ENCODE data around the gene ZYG11A. TPM values are rescaled to one million over a fixed set of nuclear protein-coding genes. Genes with fewer than 3 reads are reported as not detected.
A peak's percentile ranks its signal among the peaks of the same experiment; 100 is the strongest.

The ZYG11A gene
- total RNA-seq, 6 donors from 2014 or later = 0.10 to 0.15 (median 0.10) TPM; not detected in 3

GRCh38 chr1:52900402-52900801, 57.8 kb downstream of the ZYG11A start:
- WGBS, 2 donors = 74 to 75% methylated on average over 2 of the region's 2 CpGs
- Histone ChIP-seq H3K27me3 (no peaks in the 10 kb centered on the region), H3K36me3 (peaks cover 0 to 11% (median under 1%) of the 10 kb centered on the region in 4 donors), H3K9me3 (no peaks in the 10 kb centered on the region), H3K4me3 (no peak overlapping the region), H3K27ac (no peak overlapping the region), H3K4me1 (no peaks in the 10 kb centered on the region)
- ATAC-seq (ENCODE audit: low FRiP score in 2 of 2) (no peak), DNase-seq (no peak)
- TF ChIP-seq CTCF (IDR thresholded peaks at IDR 0.05) = no peak
- TF ChIP-seq POLR2A (IDR thresholded peaks at IDR 0.05) = no peak
- TF ChIP-seq POLR2AphosphoS5 (IDR thresholded peaks at IDR 0.05) = no peak
- no peak for TF ChIP-seq EP300 (IDR thresholded peaks at IDR 0.05)

- no peaks in the 10 kb centered on the region for H3K9me3 ChIP-seq
- peaks cover 0 to 12% (median 0%) of the 10 kb centered on the region in 4 donors for H3K36me3 ChIP-seq
- no peak overlapping the region for H3K27ac ChIP-seq
- DNase-seq = no peak
- no peaks in the 10 kb centered on the region for H3K4me1 ChIP-seq
- H3K4me3 ChIP-seq = no peak overlapping the region
- H3K27me3 ChIP-seq = no peaks in the 10 kb centered on the region
- TF ChIP-seq CTCF (IDR thresholded peaks at IDR 0.05) = no peak
- TF ChIP-seq POLR2A (IDR thresholded peaks at IDR 0.05) = no peak
- TF ChIP-seq POLR2AphosphoS5 (IDR thresholded peaks at IDR 0.05) = no peak
- no peak for TF ChIP-seq EP300 (IDR thresholded peaks at IDR 0.05)
- WGBS, 2 donors = 82 to 94% methylated on average over 1 of the region's 1 CpG
- ATAC-seq (ENCODE audit: low FRiP score in 2 of 2) = no peak
Measured at GRCh38 chr1:52901384-52901783, 58.8 kb downstream of the ZYG11A start.

GRCh38 chr1:52904208-52904926, 61.8 kb downstream of the ZYG11A start:
- 89 to 93% methylated on average over 12 to 13 of the region's 13 CpGs for whole genome bisulfite sequencing, 2 donors
- H3K4me1 ChIP-seq = no peaks in the 10 kb centered on the region
- TF ChIP-seq POLR2A (IDR thresholded peaks at IDR 0.05) = no peak
- no peak for TF ChIP-seq EP300 (IDR thresholded peaks at IDR 0.05)
- no peak for TF ChIP-seq CTCF (IDR thresholded peaks at IDR 0.05)
- no peak for TF ChIP-seq POLR2AphosphoS5 (IDR thresholded peaks at IDR 0.05)
- no peak overlapping the region for H3K27ac ChIP-seq
- H3K36me3 ChIP-seq = peaks cover 0 to 6% (median 0%) of the 10 kb centered on the region in 4 donors
- H3K4me3 ChIP-seq = no peak overlapping the region
- H3K27me3 ChIP-seq = no peaks in the 10 kb centered on the region
- H3K9me3 ChIP-seq = no peaks in the 10 kb centered on the region
- no peak for DNase-seq
- peak; percentile 8 to 35 for ATAC-seq (ENCODE audit: low FRiP score in 2 of 2)

- H3K4me1 ChIP-seq = no peaks in the 10 kb centered on the region
Measured at GRCh38 chr1:52904927-52905698, 62.6 kb downstream of the ZYG11A start.

More at GRCh38 chr1:52904927-52905698, 62.6 kb downstream of the ZYG11A start:
- no peak overlapping the region for H3K27ac ChIP-seq
- no peak overlapping the region for H3K4me3 ChIP-seq
- ATAC-seq (ENCODE audit: low FRiP score in 2 of 2) = peak; percentile 7 to 39
- DNase-seq = no peak
- TF ChIP-seq POLR2AphosphoS5 (IDR thresholded peaks at IDR 0.05) = no peak
- TF ChIP-seq CTCF (IDR thresholded peaks at IDR 0.05) = no peak
- no peak for TF ChIP-seq EP300 (IDR thresholded peaks at IDR 0.05)
- no peak for TF ChIP-seq POLR2A (IDR thresholded peaks at IDR 0.05)
- no peaks in the 10 kb centered on the region for H3K9me3 ChIP-seq
- peaks cover 0 to 6% (median 0%) of the 10 kb centered on the region in 4 donors for H3K36me3 ChIP-seq
- WGBS, 2 donors = 79 to 84% methylated on average over 17 to 20 of the region's 20 CpGs
- H3K27me3 ChIP-seq = no peaks in the 10 kb centered on the region
